Pulmonary artery endothelial cell (primary cell): Measurements from ENCODE around the gene ZNF311. TPM values are rescaled to one million over a fixed set of nuclear protein-coding genes. Genes with fewer than 3 reads are reported as not detected.
"Not testable (repeated sequence)": the region's sequence is repeated elsewhere in the genome, so short reads cannot be mapped to it uniquely, and the experiment has no call there.

ENCODE experiments used
- DNase-seq: peaks from one replicate; pipeline ENCODE4 v3.0.0-alpha.2; 2011; ENCODE audit warnings: low read depth, low spot score
- total RNA-seq: library from RNA; depleted of rRNA; stranded (reverse); fragments of >200 nt; gene quantifications from 2 replicates; pipeline ENCODE4 v1.2.3, GENCODE V29; 2014

ZNF311 gene
- total RNA-seq, 1 donor from 2014 or later = 0.59 TPM

GRCh38 chr6:28953585-28954258 is 51.4 kb downstream of the ZNF311 start:
- no peak for DNase-seq

- DNase-seq = no peak
Observed at GRCh38 chr6:28953039-28953584, 52.0 kb downstream of the ZNF311 start.

GRCh38 chr6:28949656-28950195 is 55.4 kb downstream of the ZNF311 start:
- DNase-seq = not testable (repeated sequence)

GRCh38 chr6:28948782-28949486 is 56.2 kb downstream of the ZNF311 start:
- no peak for DNase-seq

- DNase-seq = no peak
Observed at GRCh38 chr6:28947831-28948270, 57.3 kb downstream of the ZNF311 start.

- DNase-seq = no peak
Observed at GRCh38 chr6:28947067-28947765, 57.9 kb downstream of the ZNF311 start.

- no peak for DNase-seq
Observed at GRCh38 chr6:28945349-28945748, 59.8 kb downstream of the ZNF311 start.

Other genes with a start within 250 kb of the ZNF311 start
- gene TRIM27, start 81.3 kb downstream of the ZNF311 start, total RNA-seq = 54.3 and 64.5 TPM in 2 replicates
- gene OR2W1, start 39.9 kb upstream of the ZNF311 start, total RNA-seq = not detected in 2 replicates
- gene OR2B3, start 82.0 kb upstream of the ZNF311 start, total RNA-seq = not detected in 2 replicates
- gene OR2J1, start 94.2 kb upstream of the ZNF311 start, total RNA-seq = not detected in 2 replicates
- not detected in 2 replicates for gene OR2J3, start 102.7 kb upstream of the ZNF311 start, total RNA-seq
- gene OR2J2, start 165.6 kb upstream of the ZNF311 start, total RNA-seq = not detected in 2 replicates